Type B pancreatic cell (in vitro differentiated cells): ENCODE measurements around the gene ATP7B. TPM values are rescaled to one million over a fixed set of nuclear protein-coding genes. Genes with fewer than 3 reads are reported as not detected.

Experiments
- DNase-seq: peaks from one replicate; pipeline ENCODE4 v3.0.0; 2021; ENCODE audit warnings: mixed read lengths; ENCODE audit not compliant: unreplicated experiment; ENCODE audit errors: extremely low spot score
- H3K27ac Mint-ChIP-seq: 2 replicates; pipeline ENCODE4 v1.8.0; 2021; ENCODE audit warnings: mild to moderate bottlenecking, mixed read lengths
- H3K27me3 Mint-ChIP-seq: 2 replicates; pipeline ENCODE4 v1.8.0; 2021; ENCODE audit warnings: mixed read lengths
- H3K36me3 Mint-ChIP-seq: 2 replicates; pipeline ENCODE4 v1.8.0; 2021; ENCODE audit warnings: mixed read lengths
- H3K4me1 Mint-ChIP-seq: one replicate; pipeline ENCODE4 v1.8.0; 2021; ENCODE audit warnings: mixed read lengths; ENCODE audit not compliant: unreplicated experiment
- H3K4me3 Mint-ChIP-seq: 2 replicates; pipeline ENCODE4 v1.8.0; 2021; ENCODE audit warnings: mild to moderate bottlenecking, mixed read lengths
- H3K9me3 Mint-ChIP-seq: 2 replicates; pipeline ENCODE4 v1.8.0; 2021; ENCODE audit warnings: mixed read lengths
- CTCF ChIP-seq: fragments of 200-600 bp; sonication (generic); conservative IDR thresholded peaks from 2 replicates; pipeline ENCODE4 v1.5.0; 2021; ENCODE audit warnings: antibody characterized with exemption, mild to moderate bottlenecking
- total RNA-seq: library from RNA; stranded (reverse); gene quantifications from 2 replicates; pipeline ENCODE4 v1.2.1, GENCODE V29; 2021; ENCODE audit warnings: low replicate concordance

Gene ATP7B
- total RNA-seq, 1 donor from 2014 or later: 27.7 TPM

DNA sequence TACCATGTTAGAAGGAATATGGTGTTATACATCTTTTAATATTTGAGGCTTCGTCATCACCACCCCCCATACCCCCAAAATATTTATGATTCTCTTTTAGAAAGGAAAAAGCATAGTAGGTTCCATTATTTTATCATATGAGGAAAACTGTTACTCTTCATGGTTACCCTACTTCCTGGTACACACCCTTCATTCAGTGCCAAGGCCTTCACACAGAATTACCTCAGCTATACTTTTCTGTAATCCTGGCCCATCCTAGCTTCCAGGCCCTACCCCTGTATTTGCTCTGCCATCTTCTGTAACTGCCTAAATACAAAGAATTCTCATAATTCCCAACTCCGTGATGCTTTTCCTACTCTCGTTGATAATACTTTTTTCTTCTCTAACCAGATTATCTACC, 8.9 kb upstream of the ATP7B start:
- no peaks in the 10 kb centered on the region for H3K27me3 Mint-ChIP-seq
- no peak overlapping the region for H3K27ac Mint-ChIP-seq
- H3K9me3 Mint-ChIP-seq: no peaks in the 10 kb centered on the region
- no peaks in the 10 kb centered on the region for H3K4me1 Mint-ChIP-seq
- peaks cover 55% of the 10 kb centered on the region for H3K36me3 Mint-ChIP-seq
- no peak for DNase-seq
- no peak overlapping the region for H3K4me3 Mint-ChIP-seq
- TF ChIP-seq CTCF: no peak

GRCh38 chr13:52016296-52016695, 5.0 kb upstream of the ATP7B start:
- H3K36me3 Mint-ChIP-seq: peaks cover 36% of the 10 kb centered on the region
- peaks cover 4% of the 10 kb centered on the region for H3K4me1 Mint-ChIP-seq
- no peak overlapping the region for H3K4me3 Mint-ChIP-seq
- TF ChIP-seq CTCF: no peak
- H3K27ac Mint-ChIP-seq: no peak overlapping the region
- peaks cover under 1% of the 10 kb centered on the region for H3K27me3 Mint-ChIP-seq
- no peak for DNase-seq
- no peaks in the 10 kb centered on the region for H3K9me3 Mint-ChIP-seq

- no peak for TF ChIP-seq CTCF
- peaks cover 8% of the 10 kb centered on the region for H3K4me1 Mint-ChIP-seq
- peaks cover 16% of the 10 kb centered on the region for H3K36me3 Mint-ChIP-seq
- no peaks in the 10 kb centered on the region for H3K9me3 Mint-ChIP-seq
- peaks cover 16% of the 10 kb centered on the region for H3K27me3 Mint-ChIP-seq
- H3K4me3 Mint-ChIP-seq: peak overlapping the region; percentile 100
- DNase-seq: no peak
- H3K27ac Mint-ChIP-seq: peak overlapping the region; percentile 98
These were observed 1.2 kb upstream of the ATP7B start for GRCh38 chr13:52012512-52012836.

DNA sequence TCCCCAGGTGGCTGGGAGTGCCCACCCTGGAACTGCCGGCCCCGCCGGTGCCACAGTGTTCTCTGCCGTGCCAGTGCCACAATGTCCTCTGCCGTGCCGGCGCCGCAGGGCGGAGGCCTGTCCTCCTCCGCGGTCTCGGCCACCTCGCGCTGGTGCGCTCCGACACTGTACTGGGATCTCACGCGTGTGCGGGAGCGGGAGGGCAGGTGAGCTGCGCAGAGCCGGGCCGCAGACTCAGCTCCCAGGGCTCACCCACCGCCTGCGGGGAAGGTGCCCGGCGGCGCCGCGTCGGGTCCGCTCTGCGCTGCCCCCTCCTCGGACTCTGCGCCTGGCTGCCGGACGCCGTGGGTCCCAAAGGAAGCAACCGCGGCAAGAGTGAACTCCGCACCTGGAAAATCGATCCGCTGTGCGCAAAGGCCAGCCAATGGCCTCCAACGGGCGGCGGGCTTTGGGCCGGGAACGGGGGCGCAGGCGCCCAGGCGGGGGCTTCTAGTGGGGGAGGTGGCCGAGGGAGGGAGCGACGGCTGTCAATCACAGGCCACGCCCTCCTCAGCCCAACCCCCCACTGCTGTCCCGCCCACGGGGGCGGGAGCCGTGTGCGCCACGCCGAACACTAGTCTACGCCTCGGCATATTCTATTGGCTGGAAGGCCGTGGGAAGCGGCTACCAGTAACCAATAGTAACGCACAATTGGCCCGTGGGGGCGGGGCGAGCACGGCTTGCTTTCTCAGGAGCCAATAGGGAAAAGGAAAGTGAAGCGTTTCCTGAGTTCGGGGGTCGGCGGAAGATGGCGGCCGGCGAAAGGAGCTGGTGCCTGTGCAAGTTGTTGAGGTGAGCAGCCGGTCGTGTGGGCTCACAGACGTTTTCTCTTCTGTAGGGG, 622 bp upstream of the ATP7B start, which contains the start of gene ALG11:
TSS of gene ALG11 (plus strand) at position 767 of the 880 bp plus-strand sequence. CDS start at position 788, 21 bp downstream.
- peak within 1 kb of the TSS; percentile 98 for H3K27ac Mint-ChIP-seq
- peak within 1 kb of the TSS; percentile 100 for H3K4me3 Mint-ChIP-seq
- TF ChIP-seq CTCF: no peak
- H3K4me1 Mint-ChIP-seq: peaks cover 8% of the 10 kb centered on the region
- peaks cover 12% of the 10 kb centered on the region for H3K36me3 Mint-ChIP-seq
- no peaks in the 10 kb centered on the region for H3K9me3 Mint-ChIP-seq
- peak; percentile 99 for DNase-seq
- peaks cover 16% of the 10 kb centered on the region for H3K27me3 Mint-ChIP-seq

- Mint-ChIP-seq H3K4me1 (peaks cover 13% of the 10 kb centered on the region), H3K36me3 (peaks cover 5% of the 10 kb centered on the region), H3K4me3 (peak overlapping the region; percentile 100), H3K27ac (peak overlapping the region; percentile 65), H3K9me3 (no peaks in the 10 kb centered on the region), H3K27me3 (peaks cover 16% of the 10 kb centered on the region)
- TF ChIP-seq CTCF: no peak
- DNase-seq: no peak
These were observed 1.3 kb downstream of the ATP7B start for GRCh38 chr13:52009946-52010345.
